CD1c-positive myeloid dendritic cell (primary cell): ENCODE measurements around the gene DPF3.

Experiments
- DNase-seq: peaks from one replicate; pipeline ENCODE4 v3.0.0-alpha.2; 2016; ENCODE audit errors: extremely low spot score

The DPF3 gene

DNA sequence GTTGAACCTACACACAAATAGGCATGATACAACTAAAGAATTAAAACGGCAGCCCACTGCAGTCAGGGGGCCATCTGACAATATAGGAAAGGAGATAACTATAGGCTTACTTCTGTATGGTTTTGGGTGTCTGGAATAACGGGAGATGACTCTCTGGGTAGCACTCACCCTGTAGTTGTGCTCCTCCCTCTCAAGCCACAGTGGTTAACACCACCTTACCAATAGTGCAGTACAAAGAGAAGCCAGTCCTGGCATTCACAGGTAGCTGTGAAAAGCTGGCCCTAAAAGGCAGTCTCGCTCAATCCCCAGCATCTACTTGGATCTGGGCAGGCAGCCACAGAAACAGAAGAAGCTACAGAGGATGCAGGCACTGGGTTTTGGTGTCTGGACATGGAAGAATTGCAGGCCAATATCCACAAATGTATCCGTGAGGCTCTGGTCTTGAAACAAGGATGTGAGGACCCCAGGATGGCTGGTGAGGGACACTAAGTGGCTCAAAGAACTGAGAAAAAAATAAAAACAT is 93.0 kb downstream of the DPF3 start:
- DNase-seq, result no peak

DNA sequence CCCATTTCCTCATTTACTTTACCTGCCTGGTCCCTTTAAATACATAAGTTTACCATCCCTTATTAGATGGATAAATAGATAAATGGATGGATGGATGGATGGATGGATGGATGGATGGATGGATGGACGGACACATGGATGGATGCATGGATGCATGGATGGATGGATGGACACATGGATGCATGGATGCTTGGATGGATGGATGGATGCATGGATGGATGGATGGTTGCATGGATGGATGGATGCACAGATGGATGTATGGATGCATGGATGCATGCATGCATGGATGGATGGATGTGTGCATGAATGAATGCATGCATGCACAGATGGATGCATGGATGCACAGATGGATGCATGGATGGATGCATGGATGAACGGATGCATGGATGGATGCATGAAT is 93.6 kb downstream of the DPF3 start:
- DNase-seq, result no peak

DNA sequence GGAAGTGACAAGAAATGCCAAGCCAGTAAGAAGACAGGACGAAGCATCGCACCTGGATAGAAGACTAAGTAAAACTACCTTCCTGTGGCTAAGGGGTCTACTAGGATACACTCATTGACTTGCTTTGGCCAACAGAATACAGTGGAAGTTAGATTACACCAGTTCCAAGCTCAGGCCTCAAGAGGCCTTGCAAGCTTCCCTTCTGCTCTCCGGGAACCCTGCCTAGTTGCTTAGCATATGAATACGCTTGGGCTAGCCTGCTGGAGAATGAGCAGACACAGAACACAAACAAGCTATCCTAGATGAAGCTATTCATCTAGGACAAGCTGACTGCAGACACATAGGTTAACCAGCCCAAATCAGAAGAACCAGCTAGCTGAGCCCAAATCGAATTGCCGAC is 97.0 kb downstream of the DPF3 start:
- no peak for DNase-seq

DNA sequence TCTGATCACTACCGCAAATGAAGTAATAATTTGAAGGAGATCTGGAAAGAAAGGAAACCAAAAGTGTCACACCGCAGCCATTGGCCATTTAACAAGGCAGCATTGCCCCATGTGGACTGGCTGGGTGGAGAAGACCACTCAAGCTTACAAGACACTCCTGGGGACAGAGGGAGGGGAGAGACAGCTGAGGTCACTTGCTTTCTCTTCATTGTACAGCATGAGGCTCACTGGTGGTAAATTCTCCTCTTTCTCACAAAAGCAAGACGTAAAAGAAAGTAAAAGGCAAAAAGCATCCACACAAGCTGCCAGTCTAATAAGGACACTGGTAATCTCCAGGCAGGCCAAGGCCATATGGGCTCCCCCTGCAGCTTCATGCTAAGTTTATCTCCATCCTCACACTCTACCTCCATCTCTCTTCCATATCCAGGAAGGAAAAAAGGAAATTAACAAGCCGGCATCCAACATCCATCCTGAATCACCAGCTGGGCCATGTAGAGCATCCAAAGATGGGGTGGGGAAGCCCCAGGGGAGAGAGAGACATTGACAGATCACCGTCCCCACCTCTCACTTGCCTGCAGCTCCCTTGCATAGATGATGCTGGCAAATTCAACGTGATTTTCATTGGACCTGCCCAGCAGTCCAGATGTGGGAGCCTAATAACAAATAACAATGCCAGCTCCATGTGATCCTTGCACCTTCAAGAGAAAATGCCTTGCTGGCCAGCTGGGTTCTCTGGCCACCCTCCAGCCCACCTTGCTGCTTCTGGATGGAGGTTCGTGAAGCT is 100.6 kb downstream of the DPF3 start:
- no peak for DNase-seq

DNA sequence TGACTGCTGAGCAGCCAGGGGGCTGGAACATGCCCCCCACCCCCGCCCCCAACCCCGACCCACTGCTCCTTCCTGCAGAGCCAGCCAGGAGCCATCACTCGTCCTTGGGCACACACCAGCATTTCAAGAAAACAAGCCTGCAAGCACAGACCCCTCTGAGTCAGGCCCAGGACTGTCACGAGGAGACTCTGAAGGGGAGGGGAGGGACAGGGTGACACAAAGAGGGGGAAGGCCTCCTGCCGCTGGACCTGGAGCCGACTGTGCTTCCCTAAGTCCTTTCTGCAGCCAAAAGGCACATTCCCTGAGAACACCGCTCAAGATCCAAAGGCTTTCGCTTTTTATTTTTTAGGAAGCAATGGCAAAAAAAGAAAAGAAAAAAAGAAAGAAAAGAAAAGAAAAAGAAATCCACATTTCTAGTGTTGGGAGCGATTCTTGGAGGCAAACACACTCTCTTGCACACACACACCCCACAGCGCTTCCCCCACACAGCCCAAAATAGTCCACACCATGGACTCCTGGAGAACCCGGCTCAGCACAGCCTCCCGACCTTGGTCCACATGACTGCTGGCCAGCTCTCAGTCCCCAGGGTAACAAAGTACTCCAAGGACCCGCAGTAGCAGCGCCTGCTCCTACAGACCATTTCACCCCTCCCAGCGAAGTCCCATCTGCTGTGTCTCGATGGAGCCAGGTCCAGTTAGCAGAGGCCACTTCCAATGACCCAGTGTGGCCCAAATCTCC is 101.7 kb downstream of the DPF3 start:
- no peak for DNase-seq

- DNase-seq, result no peak
Measured at GRCh38 chr14:72790887-72791566, 102.9 kb downstream of the DPF3 start.

GRCh38 chr14:72788972-72789728 is 104.8 kb downstream of the DPF3 start:
- DNase-seq, result no peak

GRCh38 chr14:72788255-72788654 is 105.6 kb downstream of the DPF3 start:
- no peak for DNase-seq

- DNase-seq, result no peak
Measured at GRCh38 chr14:72787841-72788240, 106.1 kb downstream of the DPF3 start.

DNA sequence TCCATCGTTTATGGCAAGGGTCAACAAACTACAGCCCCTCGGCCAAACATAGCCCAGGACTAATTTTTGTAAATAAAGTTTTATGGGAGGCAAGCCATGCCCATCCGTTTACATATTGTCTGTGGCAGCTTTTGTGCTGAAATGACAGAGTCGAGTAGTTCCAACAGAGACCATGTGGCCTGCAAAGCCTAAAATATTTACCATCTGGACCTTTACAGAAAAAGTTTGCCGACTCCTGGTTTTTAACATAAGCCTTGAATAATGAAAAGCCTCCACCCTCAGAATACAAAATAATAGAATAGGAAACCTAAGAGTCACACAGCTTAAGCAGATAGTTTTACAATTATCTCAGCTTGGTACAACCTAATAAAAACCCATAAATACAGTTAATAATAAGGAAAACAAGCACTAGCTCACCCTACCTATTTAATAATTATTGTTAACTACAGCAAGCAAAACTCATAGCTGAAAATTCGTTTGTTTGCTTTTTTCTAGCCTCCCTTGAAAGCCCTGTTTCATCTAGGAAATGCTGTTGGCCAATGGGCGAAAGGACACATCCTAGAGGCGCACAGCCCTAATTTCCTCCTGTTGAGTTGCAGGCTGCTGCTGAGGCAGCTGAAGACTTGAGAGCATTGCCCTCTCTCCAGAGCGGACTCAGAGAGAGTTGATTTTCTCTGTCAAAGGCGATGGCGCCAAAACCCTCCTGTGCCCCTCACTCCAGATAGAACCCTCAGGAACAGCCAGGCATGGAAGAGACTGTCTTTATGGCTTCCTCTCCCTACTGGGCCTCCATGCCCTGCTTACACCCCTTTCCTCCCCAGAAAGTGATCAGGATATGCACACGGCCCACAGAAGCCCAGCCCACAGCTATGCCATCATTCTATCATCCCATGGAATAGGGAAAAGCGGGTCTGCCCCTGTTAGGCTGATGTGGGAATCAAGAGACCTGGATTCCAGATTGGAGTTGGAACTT is 107.2 kb downstream of the DPF3 start:
- no peak for DNase-seq

DNA sequence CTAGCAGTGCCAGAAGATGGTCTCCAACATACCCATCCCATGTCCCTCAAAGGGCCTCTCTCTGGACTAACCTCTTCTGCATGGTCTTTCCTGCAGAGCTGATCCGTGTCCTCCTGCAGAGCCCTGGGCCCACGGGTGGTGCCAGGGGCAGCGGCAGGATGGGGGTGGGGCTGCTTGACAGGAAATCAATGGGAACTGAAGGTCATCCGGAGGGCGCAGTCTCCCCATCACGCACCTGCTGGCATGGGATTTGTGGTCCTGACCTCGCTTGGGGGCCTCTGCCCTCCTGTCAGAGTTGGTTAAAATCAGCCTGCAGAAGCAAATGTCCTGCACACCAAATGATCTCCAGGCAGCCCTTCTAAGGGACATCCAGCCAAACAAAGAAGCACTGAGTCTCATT is 110.2 kb downstream of the DPF3 start:
- DNase-seq, result no peak

- DNase-seq, result no peak
Measured at GRCh38 chr14:72782817-72783216, 111.1 kb downstream of the DPF3 start.

GRCh38 chr14:72781561-72782508 is 112.1 kb downstream of the DPF3 start:
- no peak for DNase-seq

DNA sequence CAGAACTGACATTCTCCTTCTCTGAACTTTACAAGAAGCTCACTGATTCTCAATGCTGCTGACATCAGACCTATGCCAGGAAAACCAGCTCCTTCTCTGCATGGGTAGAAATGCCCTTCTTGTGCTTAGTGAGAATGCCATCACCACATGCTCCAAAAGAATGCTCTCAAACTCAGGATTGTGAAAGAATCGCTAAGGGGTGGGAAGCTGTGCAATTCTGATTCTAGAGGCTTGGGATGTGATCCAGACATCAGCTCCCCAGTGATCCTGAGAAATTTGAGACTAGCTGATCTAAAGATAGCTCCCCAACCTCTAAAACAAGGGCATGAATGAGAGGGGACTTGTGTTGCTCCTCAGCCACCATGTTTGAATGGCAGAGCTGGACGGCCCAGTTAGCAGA is 113.2 kb downstream of the DPF3 start:
- DNase-seq, result no peak

DNA sequence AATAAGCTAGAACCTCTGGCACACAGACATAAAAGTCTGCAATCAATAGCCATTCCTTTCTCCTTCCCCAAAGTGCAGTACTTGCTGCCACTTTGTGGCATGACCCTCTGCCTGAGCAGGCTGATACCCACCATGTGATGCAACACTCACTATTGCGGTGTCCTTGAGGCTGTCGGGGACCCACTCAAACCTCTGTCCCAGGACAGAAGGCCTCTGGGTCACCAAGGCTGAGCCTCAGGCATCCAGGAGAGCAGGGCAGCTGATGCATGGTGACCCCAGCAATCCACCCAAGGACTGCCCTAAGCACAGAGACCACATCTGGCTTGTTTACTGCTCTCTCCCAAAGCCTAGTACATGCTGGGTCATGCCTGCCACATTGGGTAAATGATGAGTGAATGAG is 114.2 kb downstream of the DPF3 start:
- DNase-seq, result no peak

DNA sequence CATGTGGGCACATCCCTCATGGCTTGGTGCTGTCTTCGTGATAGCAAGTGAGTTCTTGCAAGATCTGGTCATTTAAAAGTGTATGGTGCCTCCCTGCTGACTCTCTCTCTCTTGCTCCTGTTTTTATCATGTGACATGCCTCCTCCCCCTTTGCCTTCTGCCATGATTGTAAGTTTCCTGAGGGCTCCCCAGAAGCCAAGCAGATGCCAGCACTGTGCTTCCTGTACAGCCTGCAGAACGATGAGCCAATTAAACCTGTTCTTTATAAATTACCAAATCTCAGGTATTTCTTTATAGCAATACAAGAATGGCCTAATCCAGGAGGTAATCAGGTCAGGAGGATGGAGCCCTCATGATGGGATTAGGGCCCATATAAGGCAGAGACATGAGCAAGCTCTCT is 116.3 kb downstream of the DPF3 start:
- no peak for DNase-seq

GRCh38 chr14:72776701-72777261 is 117.1 kb downstream of the DPF3 start:
- DNase-seq, result no peak

DNA sequence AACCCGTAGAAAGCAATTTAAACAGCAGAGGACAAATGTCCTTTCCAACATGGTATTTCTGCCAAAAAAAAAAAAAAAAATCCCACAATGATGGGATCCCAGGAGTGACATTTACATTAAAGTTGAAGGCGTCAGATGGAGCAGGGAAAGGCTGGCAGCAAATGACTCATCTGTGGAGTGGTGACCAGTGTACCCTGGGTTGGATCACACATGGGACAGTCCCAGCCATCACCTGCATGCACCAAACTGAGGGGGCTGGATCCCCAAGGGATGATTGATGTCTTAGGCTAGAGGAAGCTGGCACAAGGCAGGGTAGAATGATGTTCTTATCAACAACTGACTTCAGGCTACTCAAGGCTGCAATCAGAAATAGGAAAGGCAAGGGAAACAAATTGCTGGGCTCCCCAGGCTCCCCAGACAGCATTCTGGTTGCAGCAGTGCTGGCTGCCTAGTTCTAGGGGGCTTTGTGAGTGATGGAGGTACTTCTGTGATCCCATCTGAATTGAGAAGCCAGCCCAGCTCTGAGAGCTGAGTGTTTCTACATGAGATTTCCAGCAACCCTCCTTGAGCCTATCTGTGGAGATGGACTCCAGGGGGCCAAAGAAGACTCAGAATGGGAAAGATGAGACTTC is 117.9 kb downstream of the DPF3 start:
- DNase-seq, result no peak
